Activated CD4-positive, alpha-beta T cell treated with anti-CD3 and anti-CD28 coated beads for 4 hours (primary cell): ENCODE results near the gene NBPF3.

Experiments used
- DNase-seq, 2 donors: peaks; one replicate each; pipeline ENCODE4 v3.0.0-alpha.2; 2020

Gene NBPF3

DNA sequence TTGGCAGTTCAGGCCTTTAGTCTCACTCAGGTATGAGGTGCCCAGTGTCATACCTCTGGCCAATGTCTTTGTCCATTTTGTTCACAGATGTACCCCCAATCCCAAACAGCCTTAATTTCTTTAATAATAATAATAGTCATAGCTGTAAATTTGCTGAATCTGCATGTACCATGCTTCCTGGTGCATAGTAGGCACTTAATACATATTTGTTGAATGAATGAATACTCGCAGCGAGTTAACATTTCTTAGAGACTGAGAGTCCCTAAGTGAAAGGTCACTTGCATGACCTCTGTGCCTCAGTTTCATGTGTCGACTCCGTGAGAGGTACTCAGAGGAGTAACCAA is 81.8 kb downstream of the NBPF3 start:
- DNase-seq, result no peak

DNA sequence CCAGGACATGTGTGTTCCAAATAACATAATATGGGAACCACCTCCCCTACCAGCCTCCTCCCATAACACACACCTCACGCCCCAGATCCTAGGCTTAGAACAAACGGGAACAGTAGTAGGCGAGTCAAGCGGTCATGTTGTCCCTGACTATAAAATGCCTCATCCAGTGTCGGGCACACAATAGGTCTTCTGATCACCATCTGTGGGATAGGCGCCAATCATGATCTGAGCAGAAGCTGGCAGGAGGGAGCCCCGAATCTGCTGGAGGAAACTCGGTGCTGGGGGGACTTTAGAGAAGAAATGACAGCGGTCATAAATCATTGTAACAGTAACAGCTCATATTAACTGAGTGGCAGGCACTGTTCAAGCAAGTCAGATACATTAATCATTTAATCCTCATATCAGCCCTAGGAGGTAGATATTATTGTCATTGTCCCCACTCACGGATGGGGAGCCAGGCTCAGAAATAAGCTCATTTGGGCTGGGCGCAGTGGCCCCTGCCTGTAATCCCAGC is 82.6 kb downstream of the NBPF3 start:
- no peak for DNase-seq

DNA sequence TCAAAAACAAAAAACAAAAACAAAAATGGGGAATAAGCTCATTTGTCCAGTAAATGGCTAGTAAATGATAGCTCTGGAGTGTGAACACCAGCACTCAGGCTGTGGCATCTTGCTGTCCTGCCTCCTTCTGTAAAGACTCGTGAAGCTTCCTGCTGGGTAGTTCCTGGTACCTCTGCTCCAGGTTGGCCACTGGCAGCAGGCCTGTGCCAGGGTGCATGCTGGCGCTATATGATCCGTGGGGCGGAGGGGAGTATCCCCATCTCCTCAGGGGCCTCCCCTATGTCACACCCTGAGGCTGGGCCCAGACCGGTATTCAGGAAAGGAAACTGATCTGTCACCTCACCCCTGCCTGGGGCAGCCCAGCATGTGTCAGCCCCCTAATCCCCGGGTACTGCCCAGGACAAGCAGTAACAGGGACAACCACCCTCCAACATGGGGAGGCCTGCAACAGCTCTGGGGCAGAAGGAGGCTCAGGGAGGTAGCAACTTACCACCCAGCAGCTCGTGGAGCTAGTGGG is 83.4 kb downstream of the NBPF3 start:
- no peak for DNase-seq

DNA sequence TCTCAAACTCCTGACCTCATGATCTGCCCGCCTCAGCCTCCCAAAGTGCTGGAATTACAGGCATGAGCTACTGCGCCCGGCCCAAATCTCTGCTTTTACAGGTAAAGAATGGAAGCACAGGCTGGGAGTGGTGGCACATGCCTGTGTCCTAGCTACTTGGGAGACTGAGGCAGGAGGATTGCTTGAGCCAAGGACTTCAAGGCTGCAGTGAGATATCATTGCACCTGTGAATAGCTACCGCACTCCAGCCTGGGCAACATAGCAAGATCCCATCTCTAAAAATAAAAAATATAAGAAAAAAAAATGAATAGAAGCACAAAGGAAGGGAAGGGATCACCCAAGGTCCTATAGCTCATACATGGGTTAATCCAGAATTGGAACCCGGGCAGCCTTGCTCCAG is 84.3 kb downstream of the NBPF3 start:
- DNase-seq, result no peak

DNA sequence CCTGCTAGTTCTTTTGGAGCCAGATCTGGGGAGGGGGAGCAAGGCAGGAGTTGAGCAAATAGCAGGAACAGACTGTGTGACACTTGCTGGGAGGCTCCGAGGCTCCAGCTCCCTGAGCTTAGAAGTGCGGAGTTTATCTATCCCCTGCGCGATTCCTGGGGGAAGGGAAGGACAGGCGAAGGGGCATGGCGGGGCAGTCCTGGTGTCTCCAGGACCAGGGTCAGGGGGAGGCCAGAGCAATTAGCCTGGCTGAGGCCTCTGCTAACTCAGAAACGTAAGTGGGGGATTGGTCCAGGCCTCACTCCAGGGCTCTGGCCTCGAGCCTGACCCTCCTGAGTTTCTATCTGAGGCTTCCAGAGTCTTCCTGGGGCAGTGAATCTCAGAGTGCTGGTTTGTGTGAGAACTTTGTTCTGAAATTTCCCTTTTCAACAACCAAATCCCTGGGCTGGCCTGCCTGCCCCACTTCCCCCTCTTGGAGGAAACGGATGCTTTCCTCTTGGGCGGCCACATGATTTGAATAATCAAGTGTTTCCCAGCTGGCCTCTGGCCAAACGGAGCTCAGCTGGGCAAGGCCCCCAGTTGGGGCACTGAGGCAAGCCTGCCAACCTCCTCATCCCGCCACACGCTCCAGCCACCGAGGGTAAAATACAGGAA is 84.9 kb downstream of the NBPF3 start:
- no peak for DNase-seq

DNA sequence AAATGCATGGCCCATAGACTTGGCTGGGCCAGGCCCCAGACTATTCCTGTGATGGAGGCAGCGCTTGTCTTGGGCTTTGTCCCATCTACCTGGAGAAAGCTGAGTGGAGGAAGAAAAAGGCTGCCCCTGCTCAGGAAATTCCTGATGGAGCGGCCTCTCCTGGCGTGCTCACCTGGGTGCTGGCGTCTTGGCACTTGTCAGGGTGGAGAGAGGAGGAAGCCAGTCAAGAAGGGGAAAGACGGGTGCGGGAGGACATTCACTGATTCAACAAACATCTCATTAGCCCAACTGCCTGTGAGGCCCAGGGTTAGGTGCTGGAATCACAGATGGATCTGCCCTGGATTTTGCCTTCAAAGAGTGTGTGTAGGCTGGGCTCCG is 85.4 kb downstream of the NBPF3 start:
- DNase-seq, result no peak

DNA sequence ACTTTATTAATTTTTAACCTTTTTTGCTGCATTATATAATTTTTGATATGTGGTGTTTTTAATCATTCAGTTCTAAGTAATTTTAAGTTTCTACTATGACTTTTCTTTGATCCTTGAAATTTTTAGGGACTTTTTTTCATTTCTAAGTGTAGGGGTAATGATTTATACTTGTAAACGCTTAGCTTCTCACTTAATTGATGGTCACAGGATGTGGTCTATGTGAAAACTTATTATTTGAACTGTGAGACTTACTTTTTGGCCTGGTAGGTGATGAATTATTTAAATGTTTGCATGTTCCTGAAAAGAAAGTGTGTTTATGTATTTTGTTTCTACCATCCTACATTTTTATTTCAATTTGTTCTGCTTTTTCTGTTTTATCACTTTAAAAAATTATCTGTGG is 86.5 kb downstream of the NBPF3 start:
- DNase-seq, result no peak

DNA sequence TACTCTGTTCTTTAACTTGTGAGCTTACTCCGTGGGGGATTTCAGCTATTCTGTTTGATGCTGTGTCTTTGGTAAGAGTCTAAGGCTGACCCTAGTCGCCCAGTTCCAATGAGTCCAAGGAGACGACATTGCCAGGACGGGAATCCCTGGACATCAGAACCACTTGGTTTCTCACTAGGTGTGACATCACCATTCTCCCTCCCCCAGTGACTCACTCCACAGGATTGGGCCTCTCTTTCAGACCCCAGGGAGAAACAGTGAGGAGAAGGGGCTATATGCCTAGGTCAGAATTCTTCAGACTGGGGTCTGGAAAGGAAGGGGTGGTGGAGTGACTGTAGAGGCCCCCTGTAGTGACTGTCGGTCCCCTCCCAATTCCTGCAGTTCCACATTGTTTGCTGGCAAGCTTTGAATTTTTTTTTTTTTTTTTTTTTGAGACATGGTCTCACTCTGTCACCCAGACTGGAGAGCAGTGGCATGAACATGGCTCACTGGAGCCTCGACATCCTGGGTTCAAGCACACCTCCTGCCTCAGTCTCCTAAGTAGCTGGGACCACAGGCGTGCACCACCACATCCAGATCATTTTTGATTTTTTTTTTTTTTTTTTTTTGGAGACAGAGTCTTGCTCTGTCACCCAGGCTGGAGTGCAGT is 90.6 kb downstream of the NBPF3 start:
- no peak for DNase-seq

DNA sequence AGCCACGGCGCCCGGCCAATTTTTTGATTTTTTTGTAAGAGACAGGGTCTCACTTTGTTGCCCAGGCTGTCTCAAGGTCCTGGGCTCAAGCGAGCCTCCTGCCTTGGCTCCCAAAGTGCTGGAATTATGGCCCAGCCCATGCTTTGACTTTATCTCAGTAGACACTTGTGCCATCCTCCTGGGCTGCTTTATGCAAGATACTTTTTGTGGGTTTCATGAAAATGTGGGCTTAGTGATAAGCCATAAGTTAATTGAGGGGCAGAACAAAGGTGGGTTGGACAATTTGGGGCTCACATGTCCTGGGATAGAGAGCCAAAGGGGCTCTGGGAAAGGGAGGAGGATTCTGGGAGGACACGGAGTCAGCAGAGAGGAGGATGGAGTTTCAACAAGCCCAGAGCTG is 91.3 kb downstream of the NBPF3 start:
- DNase-seq, result no peak

DNA sequence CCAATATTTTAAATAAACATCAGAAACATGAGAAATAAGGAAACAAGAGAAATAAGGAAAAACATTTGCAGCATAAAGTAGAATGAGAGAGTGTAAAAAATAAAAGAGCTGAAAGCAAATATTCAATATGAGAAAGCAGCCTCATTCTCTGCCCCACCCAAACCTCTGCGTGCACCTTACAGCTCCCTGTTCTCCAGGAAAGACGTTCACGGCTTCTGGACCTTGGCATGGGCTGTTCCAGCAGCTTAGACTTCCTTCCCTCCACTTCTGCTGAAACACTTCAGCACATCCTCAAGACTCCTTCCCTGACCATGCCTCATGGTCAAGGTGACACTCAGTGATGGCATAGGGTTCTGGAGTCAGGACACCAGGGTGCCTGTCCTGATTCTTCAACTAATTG is 92.6 kb downstream of the NBPF3 start:
- DNase-seq, result no peak

DNA sequence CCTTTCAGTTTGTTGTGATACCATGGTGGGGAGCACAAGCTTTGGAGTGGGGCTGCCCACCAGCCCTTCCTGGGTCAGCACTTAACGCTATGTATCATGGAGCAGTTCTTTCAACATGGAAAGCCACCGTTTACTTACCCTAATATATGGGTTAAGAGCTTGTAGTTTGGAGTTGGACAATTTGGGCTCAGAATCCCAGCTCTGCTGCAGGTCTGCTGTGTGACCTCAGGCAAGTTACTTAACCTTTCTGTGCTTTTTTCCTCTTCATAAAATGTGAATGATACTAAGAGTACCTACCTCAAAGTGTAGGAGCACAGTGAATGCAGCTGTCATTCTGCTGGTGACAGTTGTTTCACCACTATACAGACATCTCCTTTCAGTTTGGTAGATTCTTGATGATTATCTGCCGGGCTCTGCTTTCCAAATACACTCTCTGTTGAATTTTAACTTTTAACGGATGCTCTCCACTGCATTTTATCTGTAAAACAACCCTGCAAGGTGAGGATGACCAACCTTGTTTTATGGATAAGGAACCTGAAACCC is 93.1 kb downstream of the NBPF3 start:
- DNase-seq, result no peak

DNA sequence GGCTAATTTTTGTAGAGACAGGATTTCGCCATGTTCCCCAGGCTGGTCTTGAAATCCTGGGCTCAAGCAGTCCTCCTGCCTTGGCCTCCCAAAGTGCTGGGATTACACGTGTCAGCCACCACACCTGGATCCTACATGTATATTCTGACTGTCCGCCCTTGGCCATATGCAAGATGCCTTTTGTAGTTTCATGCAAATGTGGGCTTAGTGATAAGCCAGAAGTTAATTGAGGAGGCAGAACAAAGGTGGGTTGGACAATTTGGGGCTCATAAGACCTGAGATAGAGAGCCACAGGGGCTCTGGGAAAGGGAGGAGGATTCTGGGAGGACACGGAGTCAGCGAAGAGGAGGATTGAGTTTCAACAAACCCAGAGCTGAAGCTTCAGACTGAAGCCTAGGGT is 94.2 kb downstream of the NBPF3 start:
- no peak for DNase-seq
